ENCODE data around the gene KCNC4.

DNA sequence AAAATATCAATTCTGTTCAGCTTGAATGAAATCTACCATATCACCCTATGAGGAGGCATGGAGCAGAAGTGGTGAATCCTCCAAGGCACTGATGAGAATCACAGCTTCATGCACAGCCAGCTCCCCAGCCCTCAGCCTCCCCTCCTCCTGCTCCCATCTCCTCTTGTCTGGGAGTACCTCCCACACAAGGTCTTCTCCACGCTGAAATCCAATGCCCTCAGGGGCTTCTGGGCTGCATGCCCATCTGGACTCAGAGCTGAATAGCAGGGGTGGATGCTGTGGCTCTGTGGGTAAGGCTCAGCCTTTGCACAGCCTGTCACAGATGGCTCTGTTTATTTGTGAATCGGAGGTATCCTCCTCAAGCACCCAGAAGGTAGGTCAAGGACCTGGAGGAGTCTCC lies 48.6 kb downstream of the KCNC4 start:
- TF ChIP-seq, protein P1, sequence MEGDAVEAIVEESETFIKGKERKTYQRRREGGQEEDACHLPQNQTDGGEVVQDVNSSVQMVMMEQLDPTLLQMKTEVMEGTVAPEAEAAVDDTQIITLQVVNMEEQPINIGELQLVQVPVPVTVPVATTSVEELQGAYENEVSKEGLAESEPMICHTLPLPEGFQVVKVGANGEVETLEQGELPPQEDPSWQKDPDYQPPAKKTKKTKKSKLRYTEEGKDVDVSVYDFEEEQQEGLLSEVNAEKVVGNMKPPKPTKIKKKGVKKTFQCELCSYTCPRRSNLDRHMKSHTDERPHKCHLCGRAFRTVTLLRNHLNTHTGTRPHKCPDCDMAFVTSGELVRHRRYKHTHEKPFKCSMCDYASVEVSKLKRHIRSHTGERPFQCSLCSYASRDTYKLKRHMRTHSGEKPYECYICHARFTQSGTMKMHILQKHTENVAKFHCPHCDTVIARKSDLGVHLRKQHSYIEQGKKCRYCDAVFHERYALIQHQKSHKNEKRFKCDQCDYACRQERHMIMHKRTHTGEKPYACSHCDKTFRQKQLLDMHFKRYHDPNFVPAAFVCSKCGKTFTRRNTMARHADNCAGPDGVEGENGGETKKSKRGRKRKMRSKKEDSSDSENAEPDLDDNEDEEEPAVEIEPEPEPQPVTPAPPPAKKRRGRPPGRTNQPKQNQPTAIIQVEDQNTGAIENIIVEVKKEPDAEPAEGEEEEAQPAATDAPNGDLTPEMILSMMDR (IDR thresholded peaks at IDR 0.05; ENCODE audit: poor library complexity, severe bottlenecking), result no peak
- TF ChIP-seq POLR2AphosphoS5 (IDR thresholded peaks at IDR 0.05) (no peak), EZH2 (IDR thresholded peaks at IDR 0.05; ENCODE audit: borderline replicate concordance, insufficient read depth, low read length, poor library complexity, severe bottlenecking) (no peak), EP300 (conservative IDR thresholded peaks at IDR 0.05; ENCODE audit: poor library complexity, severe bottlenecking) (no peak), TAF1 (IDR thresholded peaks at IDR 0.05; ENCODE audit: low read depth) (no peak), RAD21 (conservative IDR thresholded peaks at IDR 0.05) (no peak), SMC3 (conservative IDR thresholded peaks at IDR 0.05; ENCODE audit: poor library complexity) (no peak)
- TF ChIP-seq, protein P2, sequence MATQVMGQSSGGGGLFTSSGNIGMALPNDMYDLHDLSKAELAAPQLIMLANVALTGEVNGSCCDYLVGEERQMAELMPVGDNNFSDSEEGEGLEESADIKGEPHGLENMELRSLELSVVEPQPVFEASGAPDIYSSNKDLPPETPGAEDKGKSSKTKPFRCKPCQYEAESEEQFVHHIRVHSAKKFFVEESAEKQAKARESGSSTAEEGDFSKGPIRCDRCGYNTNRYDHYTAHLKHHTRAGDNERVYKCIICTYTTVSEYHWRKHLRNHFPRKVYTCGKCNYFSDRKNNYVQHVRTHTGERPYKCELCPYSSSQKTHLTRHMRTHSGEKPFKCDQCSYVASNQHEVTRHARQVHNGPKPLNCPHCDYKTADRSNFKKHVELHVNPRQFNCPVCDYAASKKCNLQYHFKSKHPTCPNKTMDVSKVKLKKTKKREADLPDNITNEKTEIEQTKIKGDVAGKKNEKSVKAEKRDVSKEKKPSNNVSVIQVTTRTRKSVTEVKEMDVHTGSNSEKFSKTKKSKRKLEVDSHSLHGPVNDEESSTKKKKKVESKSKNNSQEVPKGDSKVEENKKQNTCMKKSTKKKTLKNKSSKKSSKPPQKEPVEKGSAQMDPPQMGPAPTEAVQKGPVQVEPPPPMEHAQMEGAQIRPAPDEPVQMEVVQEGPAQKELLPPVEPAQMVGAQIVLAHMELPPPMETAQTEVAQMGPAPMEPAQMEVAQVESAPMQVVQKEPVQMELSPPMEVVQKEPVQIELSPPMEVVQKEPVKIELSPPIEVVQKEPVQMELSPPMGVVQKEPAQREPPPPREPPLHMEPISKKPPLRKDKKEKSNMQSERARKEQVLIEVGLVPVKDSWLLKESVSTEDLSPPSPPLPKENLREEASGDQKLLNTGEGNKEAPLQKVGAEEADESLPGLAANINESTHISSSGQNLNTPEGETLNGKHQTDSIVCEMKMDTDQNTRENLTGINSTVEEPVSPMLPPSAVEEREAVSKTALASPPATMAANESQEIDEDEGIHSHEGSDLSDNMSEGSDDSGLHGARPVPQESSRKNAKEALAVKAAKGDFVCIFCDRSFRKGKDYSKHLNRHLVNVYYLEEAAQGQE (IDR thresholded peaks at IDR 0.05; ENCODE audit: borderline replicate concordance), result no peak
